ENCODE results near the gene HOXD10.

Gene HOXD10

DNA sequence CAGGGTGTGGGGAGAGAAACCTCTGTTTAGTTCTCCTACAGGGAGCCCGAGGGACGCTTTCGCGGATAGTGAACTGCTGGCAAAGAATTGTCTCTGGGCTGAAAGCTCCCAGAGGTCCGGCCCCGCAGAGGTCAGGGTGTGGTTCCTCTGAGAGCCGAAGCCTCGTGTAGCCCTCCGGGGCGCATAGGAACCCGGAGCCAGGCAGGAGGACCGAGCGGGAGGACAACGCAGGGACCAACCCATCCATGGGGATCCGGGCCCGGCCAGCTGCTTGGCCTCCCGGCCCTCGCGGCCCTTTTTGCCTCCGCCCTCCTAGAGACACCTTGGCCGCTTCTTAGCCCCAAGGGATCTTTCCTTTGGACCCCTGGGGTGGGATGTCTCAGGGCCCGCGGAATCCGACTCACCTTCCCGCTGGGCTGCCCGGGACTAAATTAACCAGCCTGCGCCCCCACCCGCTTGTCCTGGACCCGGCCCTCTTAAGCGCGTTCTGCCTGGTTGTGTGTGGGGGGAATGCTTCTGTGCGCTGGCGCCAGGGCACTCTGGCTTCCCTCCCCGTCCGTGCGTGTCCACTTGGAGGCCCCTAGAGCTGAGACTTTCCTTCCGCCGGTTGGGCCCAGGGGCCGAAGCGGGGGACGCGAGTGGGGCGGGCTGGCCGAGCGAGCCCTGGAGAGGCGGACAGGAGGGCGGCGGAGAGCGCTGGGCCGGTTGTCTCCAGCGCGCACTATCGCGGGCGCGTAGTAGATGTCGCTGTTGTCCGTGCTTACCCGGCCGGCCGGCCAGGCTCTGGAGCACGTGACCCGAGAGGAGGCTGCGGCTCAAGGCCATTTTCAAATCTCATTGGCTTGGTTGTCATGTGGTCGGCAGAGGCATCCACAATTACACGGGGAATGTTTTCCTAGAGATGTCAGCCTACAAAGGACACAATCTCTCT, at the start of gene HOXD10:
Gene HOXD10, plus strand, starts transcription at position 896 of the 931 bp plus-strand sequence. CDS start 56 bp downstream, outside the sequence.
- FAIRE-seq = no peak

DNA sequence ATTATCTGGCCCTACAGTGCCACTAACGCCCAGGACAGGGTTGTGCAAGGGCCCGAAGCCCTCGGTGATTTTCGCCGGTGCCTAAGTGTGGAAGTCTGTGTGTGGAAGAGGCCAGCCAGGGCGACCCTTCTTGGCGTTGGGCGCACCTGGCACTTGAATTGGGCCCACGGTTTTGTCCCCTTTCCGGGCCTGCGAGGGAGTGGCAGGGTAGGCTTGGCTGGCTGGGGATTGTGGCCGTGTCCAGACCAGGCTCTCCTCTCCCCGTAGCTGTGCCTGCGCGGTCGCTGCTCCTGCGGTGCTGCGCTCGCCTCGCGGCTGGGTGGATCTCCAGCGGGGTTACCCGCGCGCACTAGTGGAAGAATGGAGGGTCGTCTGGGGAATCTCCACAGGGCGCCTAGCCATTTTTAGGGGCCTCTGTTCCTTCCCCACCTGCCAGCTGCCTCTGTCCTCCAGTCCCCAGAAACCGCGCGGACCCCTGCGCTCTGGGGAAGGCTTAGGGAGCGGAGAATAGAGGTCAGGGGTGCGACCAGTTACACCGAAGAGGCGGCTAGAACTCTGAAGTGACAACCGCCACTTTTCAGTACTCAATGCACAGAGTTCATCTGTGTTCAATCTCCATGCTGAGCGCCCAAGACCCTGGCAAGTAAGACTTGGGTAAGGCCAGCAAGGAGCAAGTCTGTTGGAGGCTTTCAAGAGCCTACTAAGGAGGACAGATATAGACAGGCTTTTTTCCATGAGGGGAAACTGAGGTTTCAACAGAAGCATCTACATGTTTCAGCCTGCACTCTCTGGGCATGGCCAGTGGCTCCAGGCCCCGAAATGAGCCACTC, 48.8 kb upstream of the HOXD10 start:
- no peak for FAIRE-seq

DNA sequence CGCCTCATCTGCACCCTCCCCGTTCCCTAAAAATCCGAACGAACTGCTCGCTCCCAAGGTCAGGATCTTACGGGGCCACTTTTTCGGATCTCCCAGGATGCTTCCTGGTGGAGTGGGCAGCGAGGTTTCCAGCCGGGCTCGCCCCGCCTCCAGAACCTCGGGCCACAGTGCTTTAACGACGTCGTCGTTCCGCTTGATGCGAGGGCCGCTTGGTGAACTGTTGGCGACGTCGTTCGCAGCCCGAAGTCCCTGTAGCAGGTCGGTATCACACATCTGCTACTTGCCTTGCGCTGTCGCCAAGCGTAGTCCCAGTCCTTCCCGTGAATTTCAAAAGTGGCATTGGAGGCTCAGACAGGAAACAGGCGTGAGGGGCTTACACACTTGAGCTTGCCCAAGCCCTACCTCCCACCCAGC, 48.2 kb upstream of the HOXD10 start:
- no peak for FAIRE-seq

DNA sequence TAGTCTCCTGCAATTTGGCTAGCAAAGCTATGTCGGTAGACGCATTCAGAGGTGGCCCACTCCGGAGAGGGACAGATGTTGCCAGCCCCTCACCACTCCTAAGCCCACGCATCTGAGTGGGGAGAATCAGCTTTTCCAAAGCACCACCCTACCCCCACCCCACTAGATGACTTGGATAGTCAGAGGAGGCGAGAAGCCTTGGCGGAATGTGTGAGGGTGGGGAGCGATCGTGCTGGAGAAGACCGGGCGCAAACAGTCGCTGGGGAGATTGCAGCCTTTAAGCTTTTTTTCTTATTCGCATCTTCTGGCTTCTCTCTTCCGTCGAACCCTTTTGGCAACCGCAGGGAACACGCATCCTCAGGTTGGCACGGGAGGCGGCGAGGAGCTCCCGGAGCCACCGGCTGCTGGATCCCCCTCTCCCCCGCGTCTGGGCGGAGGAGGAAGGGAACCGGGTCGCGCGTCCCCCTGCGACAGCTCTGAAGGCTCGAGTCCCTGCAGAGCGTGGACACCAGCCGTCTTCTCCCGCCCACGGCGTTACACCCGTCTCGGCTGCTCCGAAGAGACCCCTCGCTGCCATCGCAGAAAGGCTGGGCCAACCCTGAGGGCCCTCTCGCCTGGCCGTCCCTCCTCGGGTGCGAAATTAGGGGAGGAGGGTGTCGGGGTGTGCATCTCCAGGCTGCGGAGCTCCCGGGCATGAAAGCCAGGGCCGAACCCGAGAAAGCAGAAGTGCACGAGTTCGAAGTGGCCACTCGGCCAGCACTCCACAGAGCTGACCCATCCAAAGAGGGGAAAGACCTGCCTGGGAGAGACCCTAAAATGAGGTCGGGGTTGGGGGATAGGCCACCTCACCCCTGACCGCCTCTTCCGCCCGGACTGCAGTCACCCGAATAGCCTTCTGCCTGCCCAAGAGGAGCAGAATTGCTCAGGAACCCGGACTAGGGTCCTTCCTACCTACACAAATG, 45.0 kb upstream of the HOXD10 start:
- no peak for FAIRE-seq

DNA sequence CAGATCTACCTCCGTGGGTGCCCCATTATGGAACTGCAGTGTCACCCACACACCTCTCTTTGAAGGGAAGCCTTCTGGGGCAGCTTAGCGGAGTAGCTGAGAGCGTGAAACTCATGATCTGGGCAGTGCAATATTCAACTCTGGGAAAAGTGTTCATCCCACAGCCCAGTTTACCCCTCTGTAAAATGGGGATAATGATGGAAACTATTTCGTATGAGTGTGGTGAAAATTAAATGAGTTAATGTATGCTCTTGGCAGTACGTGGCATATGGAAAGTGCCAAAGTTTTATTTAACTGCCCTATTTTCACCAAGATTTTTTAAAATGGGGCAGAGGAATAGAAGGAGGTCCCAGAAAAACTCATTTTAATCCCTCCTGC, 44.3 kb upstream of the HOXD10 start:
- FAIRE-seq = no peak

DNA sequence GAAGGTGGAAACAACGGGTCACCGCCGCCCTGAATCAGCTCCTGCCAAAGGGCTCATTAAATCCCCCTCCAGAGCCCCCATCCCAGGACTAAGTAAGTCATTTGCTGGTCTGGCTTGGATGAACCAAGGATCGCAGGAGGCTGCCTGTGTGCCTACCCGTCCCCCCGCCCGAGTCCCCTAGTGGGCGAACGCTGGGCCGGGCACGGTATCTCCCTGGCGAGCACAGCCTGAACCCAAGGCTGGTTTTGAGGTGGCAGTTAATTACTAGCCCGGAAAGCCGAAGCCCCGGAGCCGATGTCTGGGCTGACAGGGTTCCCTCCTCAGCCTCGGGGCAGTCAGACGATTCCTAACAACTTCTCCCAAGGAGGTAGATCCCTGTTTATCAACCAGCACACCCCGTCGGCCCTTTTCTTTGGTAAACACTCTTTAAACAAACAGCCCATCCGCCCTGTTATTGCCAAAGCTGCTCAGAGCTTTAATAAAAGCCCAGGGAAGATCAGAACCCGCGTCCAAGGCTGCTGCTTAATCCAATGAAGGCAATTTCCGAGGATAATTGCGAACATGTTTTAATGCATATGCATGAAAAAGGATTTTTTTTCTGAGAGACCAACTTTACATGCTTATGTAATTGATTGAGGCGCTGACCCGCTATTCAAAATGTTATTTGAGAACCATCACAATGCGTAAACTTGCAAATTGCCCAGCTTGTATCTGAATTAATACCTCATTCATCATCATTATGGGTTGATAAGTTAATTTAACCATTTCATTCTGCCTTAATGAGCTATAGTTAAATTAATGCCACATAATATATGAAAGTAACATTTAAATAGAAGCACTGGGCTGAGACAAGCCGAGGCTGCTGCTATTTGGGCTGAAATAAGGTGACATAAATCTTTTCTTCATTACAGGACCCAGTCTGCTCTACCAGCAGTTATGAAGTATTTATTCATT, 43.4 kb upstream of the HOXD10 start:
- FAIRE-seq = no peak

DNA sequence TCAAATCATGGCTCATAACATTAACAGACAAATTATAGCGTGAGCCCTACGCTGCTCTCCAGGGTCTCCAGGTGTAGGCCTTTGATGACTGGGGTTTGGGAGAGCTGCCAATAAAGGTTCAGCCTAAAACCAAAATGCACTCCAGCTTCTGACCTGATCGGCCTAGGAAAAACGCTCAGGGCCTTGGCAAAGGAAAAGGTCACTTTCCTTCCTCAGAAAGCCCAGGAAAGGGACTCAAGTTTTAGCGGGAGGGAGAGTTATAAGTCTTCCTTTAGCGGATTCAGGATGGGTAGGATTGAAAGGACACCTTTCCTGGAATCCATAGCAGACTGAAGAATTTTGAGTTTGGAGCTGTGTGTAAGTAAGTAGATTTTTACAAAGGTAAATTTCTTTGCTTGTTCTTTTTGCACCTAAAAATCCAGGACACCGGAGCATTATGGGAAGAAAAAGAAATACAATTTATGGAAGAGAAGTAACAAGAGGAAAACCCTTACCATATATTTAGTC, 41.6 kb upstream of the HOXD10 start:
- no peak for FAIRE-seq

DNA sequence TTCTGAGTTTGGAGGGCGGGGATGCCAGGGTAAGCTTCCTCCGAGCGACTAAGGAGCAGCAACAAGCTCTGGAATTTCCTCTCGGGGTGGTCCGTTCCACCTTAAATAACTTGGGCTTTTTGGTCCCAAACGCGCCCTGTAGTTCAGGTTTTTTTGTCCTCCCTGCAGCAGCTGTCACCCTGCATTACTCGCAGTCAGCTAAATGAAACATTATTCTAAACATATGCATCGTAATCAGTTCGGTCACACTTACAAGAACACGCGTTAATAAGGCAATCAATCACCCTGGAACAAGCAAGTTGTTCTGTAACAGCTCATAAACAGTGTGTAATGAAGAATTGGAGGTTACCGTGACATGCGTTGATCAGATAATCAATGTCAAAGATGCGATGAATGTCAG, 41.1 kb upstream of the HOXD10 start:
- FAIRE-seq = no peak

DNA sequence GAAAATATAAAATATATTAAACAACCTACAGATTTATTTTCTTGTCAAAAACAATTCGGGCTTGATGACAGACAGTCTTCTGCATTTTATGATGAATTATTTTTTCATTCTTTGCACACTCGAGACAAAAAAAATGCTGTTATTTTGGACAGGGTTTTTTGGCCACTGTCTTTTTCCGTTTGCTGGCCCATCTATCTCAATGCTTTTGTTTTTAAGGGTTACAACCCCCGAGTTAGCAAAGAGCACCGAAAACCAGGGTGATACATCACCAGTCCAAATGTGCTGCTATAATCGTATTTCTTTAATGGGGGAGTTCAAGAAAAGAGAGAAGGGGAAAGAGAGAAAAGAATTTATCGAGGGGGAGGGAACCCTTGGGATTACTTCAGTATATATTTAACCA, 40.5 kb upstream of the HOXD10 start:
- no peak for FAIRE-seq

DNA sequence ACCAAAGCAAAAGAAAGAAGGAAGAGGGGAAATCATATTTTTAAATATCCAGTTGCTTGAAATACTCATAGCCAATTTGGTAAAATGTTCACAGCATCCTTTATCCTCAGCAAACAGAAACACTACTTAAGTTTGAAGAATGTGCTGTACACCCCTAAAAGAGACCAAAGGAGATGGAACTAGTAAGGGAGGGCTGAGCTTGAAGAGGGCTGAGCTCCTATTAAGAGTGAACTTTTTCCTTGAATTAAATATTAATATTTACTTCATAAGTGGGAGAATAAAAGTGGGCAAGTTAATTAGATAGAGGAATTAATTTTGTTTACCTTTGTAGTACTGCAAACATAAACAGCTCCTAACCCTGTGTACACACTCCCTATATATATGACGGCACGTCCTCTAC, 39.8 kb upstream of the HOXD10 start:
- FAIRE-seq = no peak

DNA sequence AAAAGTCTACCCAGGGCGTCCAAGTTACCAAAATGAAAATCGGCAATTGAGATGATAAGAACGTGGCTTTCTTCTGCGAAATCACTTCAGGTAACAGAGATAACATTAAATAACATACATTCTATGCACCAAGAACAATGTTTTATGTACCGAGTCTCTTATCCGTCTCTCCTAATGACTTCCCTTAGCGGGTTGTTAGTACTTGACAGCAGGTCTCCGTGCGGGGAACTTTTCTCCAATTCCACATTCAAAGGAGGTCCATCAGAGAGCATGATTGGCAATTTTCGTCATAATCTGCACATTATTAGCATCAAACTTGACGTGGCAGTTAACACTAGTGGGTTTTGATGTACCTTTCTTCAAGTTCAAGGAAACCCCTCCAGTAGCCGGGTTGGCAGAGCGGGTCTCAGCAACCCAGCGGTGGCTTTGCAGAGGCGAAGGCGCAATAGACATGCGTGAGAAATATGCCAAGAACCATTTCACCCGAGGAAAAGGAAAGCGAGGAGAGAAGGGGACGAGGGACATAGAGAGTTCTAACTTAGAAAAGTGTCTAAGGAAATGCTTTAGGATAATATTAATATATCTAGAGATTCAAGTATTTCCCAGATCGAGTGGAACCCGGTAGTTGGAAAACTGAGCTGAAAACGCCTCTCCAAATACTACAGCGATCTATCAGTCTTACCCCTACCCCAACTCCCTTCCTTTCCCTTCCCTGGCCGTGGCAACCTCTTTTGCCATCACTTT, 37.9 kb upstream of the HOXD10 start:
- no peak for FAIRE-seq

DNA sequence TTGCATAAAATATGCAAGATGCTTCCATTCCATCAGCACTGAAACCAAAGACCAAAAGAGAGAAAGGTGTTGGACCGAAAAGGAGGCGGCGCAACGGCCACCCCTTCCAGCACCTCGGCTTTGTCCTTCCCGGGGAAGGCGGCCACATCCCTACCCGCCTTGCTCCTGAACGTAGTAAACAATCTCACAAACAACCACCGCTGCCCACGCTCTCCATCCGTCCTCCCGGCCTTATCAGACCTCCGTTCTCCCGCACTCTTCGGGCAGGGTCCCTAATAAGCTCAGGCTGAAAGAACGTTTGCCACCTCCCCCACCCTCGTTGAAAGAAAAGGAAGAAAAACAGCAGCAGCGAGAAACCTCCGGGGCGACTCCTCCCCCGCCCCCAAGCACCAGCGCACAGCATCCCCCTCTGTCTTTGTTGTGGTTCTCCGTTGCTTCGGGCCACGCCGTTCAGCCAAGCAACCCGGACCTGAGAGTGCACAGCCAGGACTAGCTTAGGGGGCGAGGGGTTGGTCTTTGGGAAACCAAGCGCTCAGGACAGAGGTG, 37.2 kb upstream of the HOXD10 start:
- FAIRE-seq = no peak

DNA sequence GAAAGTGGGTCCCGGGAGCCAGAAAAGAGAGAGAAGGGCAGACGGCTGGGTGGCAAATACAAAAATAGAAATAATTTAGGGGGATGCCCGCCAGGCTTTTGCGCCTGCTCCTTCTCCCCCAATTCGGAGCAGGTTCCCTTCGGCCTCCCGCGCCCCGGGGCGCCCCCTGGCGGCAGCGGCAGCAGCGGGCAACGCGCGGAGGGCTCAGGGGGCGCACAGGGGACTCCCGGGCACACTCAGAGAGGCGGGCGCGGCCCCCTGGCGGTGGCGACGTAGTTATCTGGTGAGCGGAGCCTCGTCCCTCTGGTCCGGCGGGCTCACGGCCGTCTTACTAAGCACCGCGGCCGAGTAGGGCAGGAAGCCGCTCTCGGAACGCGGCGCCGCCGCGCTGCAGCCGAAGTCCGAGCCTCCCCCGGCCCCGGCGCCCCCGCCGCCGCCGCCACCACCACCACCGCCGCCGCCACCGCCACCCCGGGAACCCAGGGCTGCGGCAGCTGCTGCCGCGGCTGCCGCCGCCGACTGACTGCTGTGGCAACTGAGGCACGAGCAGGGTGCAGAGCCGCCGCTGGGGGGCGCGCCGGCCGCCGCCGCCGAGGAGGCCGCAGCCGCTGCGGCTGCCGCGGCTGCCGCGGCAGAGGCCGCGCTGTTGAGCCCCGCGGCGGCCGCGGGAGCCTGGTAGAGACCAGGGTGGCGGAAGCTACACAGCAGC, 36.6 kb upstream of the HOXD10 start:
- FAIRE-seq = no peak

DNA sequence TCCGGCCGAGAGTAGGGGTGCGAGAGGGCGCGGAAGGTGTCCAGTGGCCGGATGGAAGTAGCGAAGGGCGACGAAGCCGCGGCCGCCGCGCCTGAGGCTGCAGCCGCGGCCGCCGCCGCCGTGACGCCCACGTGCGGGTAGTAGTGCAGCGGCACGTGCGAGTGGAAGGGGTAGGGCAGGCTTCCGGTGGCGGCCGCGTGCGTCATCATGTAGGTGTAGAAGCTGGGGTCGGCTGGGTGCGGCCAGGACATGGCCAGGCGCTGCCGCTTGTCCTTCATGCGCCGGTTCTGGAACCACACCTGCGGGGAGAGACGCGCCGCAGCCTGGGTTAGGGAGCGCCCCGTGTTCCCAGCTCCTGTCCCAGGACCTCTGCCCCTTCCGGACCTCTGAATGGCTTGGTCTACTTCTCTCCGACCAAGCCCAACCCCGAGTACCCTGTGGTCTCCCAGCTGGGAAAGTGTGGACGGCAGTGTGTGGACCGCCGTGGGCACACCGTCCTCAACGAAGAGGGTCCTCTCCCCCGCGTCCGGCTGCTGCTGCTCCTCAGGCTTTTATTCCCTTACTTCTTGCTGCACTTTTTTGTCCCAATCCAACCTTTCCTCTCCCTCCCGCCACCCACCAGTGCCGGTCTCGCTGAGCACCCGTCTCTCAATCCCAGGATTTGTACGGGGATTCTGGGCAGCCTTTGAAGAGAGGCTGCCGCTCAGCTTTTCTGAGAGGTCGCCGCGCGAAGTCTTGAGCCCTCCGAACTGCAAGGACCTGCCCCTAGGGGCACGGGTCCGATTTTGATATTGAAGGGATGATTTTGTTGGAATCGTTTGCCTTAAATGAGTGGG, 35.8 kb upstream of the HOXD10 start:
- no peak for FAIRE-seq

DNA sequence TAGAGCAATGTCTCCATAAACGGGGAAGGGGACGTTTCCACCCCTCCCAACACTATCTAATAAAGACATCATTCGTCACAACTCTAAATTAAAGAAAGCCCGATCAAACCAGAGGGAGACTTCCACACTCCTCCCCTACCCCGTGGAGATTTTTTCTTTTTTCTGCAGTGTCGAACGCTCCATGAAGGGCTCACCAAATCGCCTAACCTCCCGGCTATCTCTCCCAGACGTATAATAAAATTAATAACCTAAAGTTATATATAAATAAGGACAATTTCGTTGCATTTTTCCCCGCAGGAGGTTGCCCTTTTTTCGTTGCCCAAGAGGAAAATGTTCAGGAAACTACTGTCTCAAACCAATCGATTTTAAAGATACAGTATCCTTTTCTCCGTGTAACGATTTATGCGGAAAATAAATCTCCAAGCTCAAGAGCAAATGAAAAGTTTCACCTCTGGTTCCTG, 35.2 kb upstream of the HOXD10 start:
- no peak for FAIRE-seq

DNA sequence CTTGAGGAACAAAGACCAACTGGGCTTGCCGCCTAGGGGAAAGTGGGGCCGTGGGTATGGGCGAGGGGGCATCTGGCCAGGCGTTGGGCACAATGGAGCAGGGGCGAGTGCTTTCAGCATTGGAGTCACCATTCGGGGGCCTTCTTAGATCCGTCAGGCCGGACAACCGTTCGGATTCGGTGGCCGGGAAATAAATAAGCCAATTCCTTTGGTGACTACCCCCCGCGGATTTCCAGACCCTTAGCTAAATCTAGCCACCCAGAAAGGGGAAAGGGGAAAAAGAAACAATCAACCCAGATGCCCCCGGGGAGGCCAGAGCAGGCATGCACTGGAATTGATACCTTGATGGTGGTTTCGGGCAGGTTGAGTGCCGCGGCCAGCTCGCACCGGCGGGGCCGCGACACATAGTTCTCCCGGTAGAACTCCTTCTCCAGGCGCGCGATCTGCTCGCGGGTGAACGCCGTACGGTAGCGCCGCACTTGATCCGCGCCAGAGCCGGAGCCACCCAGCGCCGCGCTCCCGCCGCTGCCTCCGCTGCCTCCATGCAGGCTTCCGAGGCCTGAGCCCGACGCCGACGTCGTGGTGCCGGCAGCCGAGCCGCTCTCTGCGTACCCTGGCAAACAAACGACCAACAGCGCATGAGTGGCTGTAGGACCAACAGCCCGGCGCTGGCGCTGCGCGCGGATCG, 34.6 kb upstream of the HOXD10 start:
- FAIRE-seq = no peak

DNA sequence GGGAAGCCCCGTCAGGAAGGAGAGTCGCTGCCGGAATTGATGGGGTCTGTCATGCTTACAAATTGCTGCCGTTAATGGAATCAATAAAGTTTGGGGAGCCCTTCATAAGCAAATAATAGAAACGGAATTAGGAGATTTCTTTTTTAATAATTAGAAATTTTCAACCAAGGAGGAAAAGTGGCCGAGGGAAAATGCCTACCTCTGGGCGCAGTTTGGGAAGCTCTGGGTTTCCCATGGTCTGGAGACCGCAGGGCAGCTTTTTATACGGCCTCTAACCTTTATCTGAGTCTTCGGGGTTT, 34.1 kb upstream of the HOXD10 start:
- no peak for FAIRE-seq

All from colon (tissue), 2 donors.